ENCODE data around the gene COPG1. TPM values are rescaled to one million over a fixed set of nuclear protein-coding genes. Genes with fewer than 3 reads are reported as not detected.

The COPG1 gene
- total and polyA plus RNA-seq, 10 of the 15 experiments (the other 5 are each of a cell fraction or from before 2014, with no cell fraction given): 54.8 to 143 (median 91.2) TPM

GRCh38 chr3:129308636-129309035 is 59.2 kb downstream of the COPG1 start:
- in situ Hi-C loops (cut with MboI): no loop called here
- intact Hi-C loops (cut with micrococcal nuclease; ENCODE audit: unreplicated experiment): no loop called here
- BruUV-seq (replicated peaks): no TSS peak
- Histone ChIP-seq H4K20me1 (ENCODE audit: control insufficient read depth, insufficient read depth) (no peaks in the 10 kb centered on the region), H3K9ac (ENCODE audit: control insufficient read depth, insufficient read depth, low read length) (no peak overlapping the region), H3K36me3 (ENCODE audit: control insufficient read depth in 2 of 2, insufficient read depth in 2 of 2, low read length in 1 of 2) (peaks cover 0 to 6% of the 10 kb centered on the region in 2 experiments; a peak in 3 of 4 replicates), H3K79me2 (ENCODE audit: control insufficient read depth, insufficient read depth, low read length) (no peaks in the 10 kb centered on the region), H3K27me3 (replicated peaks in 1 of 2; ENCODE audit: control insufficient read depth in 2 of 2, insufficient read depth in 2 of 2, low read length in 1 of 2) (no peaks in the 10 kb centered on the region), H2AFZ (ENCODE audit: control insufficient read depth, low read depth, low read length) (no peak overlapping the region), H3K4me3 (no peak overlapping the region), H3K27ac (ENCODE audit: control insufficient read depth, insufficient read depth) (no peak overlapping the region), H3K4me1 (ENCODE audit: control insufficient read depth, insufficient read depth, low read length) (peaks cover 17% of the 10 kb centered on the region), H3K4me2 (ENCODE audit: control insufficient read depth, insufficient read depth) (no peak overlapping the region), H3K9me3 (replicated peaks; ENCODE audit: control insufficient read depth, insufficient read depth, low read length) (no peaks in the 10 kb centered on the region)
- TF ChIP-seq POU2F2 (IDR thresholded peaks at IDR 0.05; ENCODE audit: borderline replicate concordance, low read depth, low read length) (no peak), MTA2 (IDR thresholded peaks at IDR 0.05; ENCODE audit: low read depth) (peak; percentile 26; the same call in 1 of the 2 replicates), CHD4 (IDR thresholded peaks at IDR 0.05) (no peak), IKZF2 (IDR thresholded peaks at IDR 0.05) (0 out of 4 replicates have a peak, but pooled peaks of 1 of the 2 experiments have one; percentile 28), RUNX3 (IDR thresholded peaks at IDR 0.05; ENCODE audit: low read length) (peak; percentile 52; the same call in 1 of the 2 replicates), ATF7 (IDR thresholded peaks at IDR 0.05; ENCODE audit: low read depth) (0 out of 2 replicates have a peak, but pooled peaks have one; percentile 9)
- 98% methylated on average over 3 of the region's 3 CpGs for WGBS (ENCODE audit: insufficient coverage, insufficient replicate concordance, low lambda C conversion rate, missing lambda C conversion rate)
- FAIRE-seq: no peak
- peak; percentile 11 for ATAC-seq
- DNase-seq (ENCODE audit: low read depth, low spot score): no peak
- RAD21 ChIA-PET (ENCODE audit: unreplicated experiment): interaction anchor here (0.6 to 0.9 kb wide), 2 partner anchors 8 to 189 kb away, joined by 3 to 6 read pairs; a partner anchor contains a TSS
- POLR2A ChIA-PET: interaction anchor here (0.5 to 0.7 kb wide), 2 partner anchors 26 to 32 kb away, joined by 3 read pairs; no protein-coding TSS in a partner anchor
- CTCF ChIA-PET: no interaction called here
- SMC1A ChIA-PET (ENCODE audit: uncharacterized antibody, unreplicated experiment): interaction anchor here (8.5 kb wide), 1 partner anchor 27 kb away, joined by 75 read pairs; no protein-coding TSS in a partner anchor
